C4-2B (cell line): ENCODE data around the gene CDC42BPA.

Experiments
- ZFX ChIP-seq: fragments of 450-650 bp; IDR thresholded peaks from 2 replicates; pipeline ENCODE4 v1.6.1; 2017
- TF ChIP-seq, protein P1 (sequence below): fragments of 450-650 bp; conservative IDR thresholded peaks from 2 replicates; pipeline ENCODE4 v1.5.1; 2017; ENCODE audit warnings: mild to moderate bottlenecking

DNA sequence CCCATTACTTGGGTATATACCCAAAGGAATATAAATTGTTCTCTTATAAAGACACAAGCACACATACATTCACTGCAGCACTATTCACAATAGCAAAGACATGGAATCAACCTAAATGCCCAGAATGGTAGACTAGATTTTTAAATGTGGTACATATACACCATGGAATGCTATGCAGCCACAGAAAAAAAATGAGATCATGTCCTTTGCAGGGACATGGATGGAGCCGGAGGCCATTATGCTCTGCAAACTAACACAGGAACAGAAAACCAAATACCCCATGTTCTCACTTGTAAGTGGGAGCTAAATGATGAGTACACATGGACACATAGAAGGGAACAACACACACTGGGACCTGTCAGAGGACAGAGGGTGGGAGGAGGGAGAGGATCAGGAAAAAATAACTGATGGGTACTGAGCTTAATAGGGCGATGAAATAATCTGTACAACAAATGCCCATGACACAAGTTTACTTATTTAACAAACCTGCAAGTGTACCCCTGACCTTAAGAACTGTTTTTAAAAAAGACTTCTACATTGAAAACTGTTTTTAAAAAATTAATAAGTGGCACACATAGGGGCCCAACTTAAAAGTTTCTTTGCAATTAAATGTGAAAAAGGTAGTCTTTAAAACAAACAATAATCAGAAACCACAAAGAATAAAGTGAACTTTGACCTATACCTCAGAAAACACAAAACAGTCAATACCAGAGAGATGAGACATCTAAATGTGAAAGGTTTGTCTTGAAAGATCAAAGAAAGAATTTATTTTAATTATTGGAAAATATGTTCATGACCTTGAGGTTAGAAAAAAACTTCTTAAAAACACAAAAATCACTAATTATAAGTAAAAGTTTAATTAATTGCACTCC, 75.2 kb downstream of the CDC42BPA start:
- TF ChIP-seq, protein P1, sequence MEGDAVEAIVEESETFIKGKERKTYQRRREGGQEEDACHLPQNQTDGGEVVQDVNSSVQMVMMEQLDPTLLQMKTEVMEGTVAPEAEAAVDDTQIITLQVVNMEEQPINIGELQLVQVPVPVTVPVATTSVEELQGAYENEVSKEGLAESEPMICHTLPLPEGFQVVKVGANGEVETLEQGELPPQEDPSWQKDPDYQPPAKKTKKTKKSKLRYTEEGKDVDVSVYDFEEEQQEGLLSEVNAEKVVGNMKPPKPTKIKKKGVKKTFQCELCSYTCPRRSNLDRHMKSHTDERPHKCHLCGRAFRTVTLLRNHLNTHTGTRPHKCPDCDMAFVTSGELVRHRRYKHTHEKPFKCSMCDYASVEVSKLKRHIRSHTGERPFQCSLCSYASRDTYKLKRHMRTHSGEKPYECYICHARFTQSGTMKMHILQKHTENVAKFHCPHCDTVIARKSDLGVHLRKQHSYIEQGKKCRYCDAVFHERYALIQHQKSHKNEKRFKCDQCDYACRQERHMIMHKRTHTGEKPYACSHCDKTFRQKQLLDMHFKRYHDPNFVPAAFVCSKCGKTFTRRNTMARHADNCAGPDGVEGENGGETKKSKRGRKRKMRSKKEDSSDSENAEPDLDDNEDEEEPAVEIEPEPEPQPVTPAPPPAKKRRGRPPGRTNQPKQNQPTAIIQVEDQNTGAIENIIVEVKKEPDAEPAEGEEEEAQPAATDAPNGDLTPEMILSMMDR = no peak
- no peak for TF ChIP-seq ZFX
